NCI-H774 (cell line): ENCODE measurements around the gene DDC.
"Not testable (repeated sequence)": the region's sequence is repeated elsewhere in the genome, so short reads cannot be mapped to it uniquely, and the experiment has no call there.

ENCODE experiments used
- DNase-seq: peaks from one replicate; lab custom pipeline; 2025; lab: John Stamatoyannopoulos, UW

The DDC gene

GRCh38 chr7:50589364-50589763 lies 24.2 kb upstream of the DDC start:
- no peak for DNase-seq

- no peak for DNase-seq
Measured at GRCh38 chr7:50588937-50589336, 23.7 kb upstream of the DDC start.

GRCh38 chr7:50587737-50588136 lies 22.5 kb upstream of the DDC start:
- no peak for DNase-seq

GRCh38 chr7:50584793-50585408 lies 19.7 kb upstream of the DDC start:
- no peak for DNase-seq

- DNase-seq: no peak
Measured at GRCh38 chr7:50584386-50584785, 19.2 kb upstream of the DDC start.

GRCh38 chr7:50583295-50583694 lies 18.1 kb upstream of the DDC start:
- DNase-seq: not testable (repeated sequence)

GRCh38 chr7:50582271-50582670 lies 17.1 kb upstream of the DDC start:
- DNase-seq: not testable (repeated sequence)

GRCh38 chr7:50580666-50581065 lies 15.5 kb upstream of the DDC start:
- DNase-seq: not testable (repeated sequence)

- no peak for DNase-seq
Measured at GRCh38 chr7:50580057-50580456, 14.9 kb upstream of the DDC start.

- DNase-seq: not testable (repeated sequence)
Measured at GRCh38 chr7:50578105-50578504, 12.9 kb upstream of the DDC start.

GRCh38 chr7:50577569-50577968 lies 12.4 kb upstream of the DDC start:
- DNase-seq: no peak

- not testable (repeated sequence) for DNase-seq
Measured at GRCh38 chr7:50576388-50576787, 11.2 kb upstream of the DDC start.

GRCh38 chr7:50567715-50568261 lies 2.6 kb upstream of the DDC start:
- DNase-seq: no peak

GRCh38 chr7:50565977-50566376 lies 772 bp upstream of the DDC start:
- DNase-seq: no peak

GRCh38 chr7:50565559-50565916 lies 333 bp upstream of the DDC start:
- DNase-seq: no peak

- no peak for DNase-seq
Measured at GRCh38 chr7:50564171-50564570, 1.0 kb downstream of the DDC start.

GRCh38 chr7:50562136-50562535 lies 3.1 kb downstream of the DDC start:
- DNase-seq: no peak

GRCh38 chr7:50560865-50561351 lies 4.3 kb downstream of the DDC start:
- peak; percentile 73 for DNase-seq

- DNase-seq: no peak
Measured at GRCh38 chr7:50559881-50560280, 5.3 kb downstream of the DDC start.

GRCh38 chr7:50558294-50559053 lies 6.7 kb downstream of the DDC start:
- DNase-seq: peak; percentile 96

GRCh38 chr7:50557099-50557498 lies 8.1 kb downstream of the DDC start:
- DNase-seq: no peak

GRCh38 chr7:50556247-50556991 lies 8.8 kb downstream of the DDC start:
- no peak for DNase-seq
